ENCODE measurements around the gene CGGBP1.

DNA sequence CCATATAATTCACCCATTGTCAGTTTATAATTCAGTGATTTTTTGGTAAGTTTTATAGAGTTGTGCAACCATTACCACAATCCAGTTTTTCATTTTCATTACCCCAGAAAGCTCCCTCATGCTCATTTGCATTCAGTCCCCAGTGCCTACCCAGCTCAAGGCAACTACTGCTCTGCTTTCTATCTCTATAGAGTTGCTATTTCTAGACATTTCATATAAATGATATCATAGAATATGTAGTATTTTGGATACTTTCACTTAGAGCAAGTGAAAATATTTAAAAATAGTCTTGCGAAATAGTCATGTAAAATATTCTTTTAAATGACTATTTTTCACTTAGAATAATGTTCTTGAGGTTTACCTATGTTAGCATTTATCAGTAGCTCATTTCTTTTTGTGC is 42.3 kb upstream of the CGGBP1 start:
- TF ChIP-seq, protein P1, sequence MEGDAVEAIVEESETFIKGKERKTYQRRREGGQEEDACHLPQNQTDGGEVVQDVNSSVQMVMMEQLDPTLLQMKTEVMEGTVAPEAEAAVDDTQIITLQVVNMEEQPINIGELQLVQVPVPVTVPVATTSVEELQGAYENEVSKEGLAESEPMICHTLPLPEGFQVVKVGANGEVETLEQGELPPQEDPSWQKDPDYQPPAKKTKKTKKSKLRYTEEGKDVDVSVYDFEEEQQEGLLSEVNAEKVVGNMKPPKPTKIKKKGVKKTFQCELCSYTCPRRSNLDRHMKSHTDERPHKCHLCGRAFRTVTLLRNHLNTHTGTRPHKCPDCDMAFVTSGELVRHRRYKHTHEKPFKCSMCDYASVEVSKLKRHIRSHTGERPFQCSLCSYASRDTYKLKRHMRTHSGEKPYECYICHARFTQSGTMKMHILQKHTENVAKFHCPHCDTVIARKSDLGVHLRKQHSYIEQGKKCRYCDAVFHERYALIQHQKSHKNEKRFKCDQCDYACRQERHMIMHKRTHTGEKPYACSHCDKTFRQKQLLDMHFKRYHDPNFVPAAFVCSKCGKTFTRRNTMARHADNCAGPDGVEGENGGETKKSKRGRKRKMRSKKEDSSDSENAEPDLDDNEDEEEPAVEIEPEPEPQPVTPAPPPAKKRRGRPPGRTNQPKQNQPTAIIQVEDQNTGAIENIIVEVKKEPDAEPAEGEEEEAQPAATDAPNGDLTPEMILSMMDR (IDR thresholded peaks at IDR 0.05): no peak
- TF ChIP-seq POLR2A (IDR thresholded peaks at IDR 0.05): no peak
